ENCODE results near the gene PUM1.

The PUM1 gene

GRCh38 chr1:31006747-31007146, 58.8 kb downstream of the PUM1 start:
- Histone ChIP-seq H3K36me3 (ENCODE audit: insufficient read depth) (0 out of 2 replicates have a peak, but pooled peaks cover 10% of the 10 kb centered on the region), H3K79me2 (ENCODE audit: insufficient read depth, low read depth) (peaks cover 94% of the 10 kb centered on the region), H3K4me3 (IDR thresholded peaks at IDR 0.05; ENCODE audit: insufficient read depth, low read depth, low read length) (no peak overlapping the region), H3K9ac (no peak overlapping the region), H3K4me1 (ENCODE audit: low read depth, poor library complexity, severe bottlenecking) (peaks cover 19% of the 10 kb centered on the region), H3K27me3 (ENCODE audit: insufficient read depth, low read depth) (no peaks in the 10 kb centered on the region), H3K4me2 (no peak overlapping the region), H4K20me1 (ENCODE audit: insufficient read depth) (peaks cover 64% of the 10 kb centered on the region), H3K27ac (no peak overlapping the region), H2AFZ (ENCODE audit: low read depth) (no peak overlapping the region)
- no peak for TF ChIP-seq CTCF (conservative IDR thresholded peaks at IDR 0.05; ENCODE audit: low read depth, low read length)

GRCh38 chr1:31005617-31006166, 59.8 kb downstream of the PUM1 start:
- H2AFZ ChIP-seq (ENCODE audit: low read depth), result no peak overlapping the region
- no peak for TF ChIP-seq CTCF (conservative IDR thresholded peaks at IDR 0.05; ENCODE audit: low read depth, low read length)
- H3K4me2 ChIP-seq, result no peak overlapping the region
- H3K27me3 ChIP-seq (ENCODE audit: insufficient read depth, low read depth), result no peaks in the 10 kb centered on the region
- no peak overlapping the region for H3K9ac ChIP-seq
- H3K36me3 ChIP-seq (ENCODE audit: insufficient read depth), result 0 out of 2 replicates have a peak, but pooled peaks cover 7% of the 10 kb centered on the region
- no peak overlapping the region for H3K27ac ChIP-seq
- H3K4me3 ChIP-seq (IDR thresholded peaks at IDR 0.05; ENCODE audit: insufficient read depth, low read depth, low read length), result no peak overlapping the region
- peaks cover 53% of the 10 kb centered on the region for H4K20me1 ChIP-seq (ENCODE audit: insufficient read depth)
- peaks cover 86% of the 10 kb centered on the region for H3K79me2 ChIP-seq (ENCODE audit: insufficient read depth, low read depth)
- H3K4me1 ChIP-seq (ENCODE audit: low read depth, poor library complexity, severe bottlenecking), result peaks cover 11% of the 10 kb centered on the region

- Histone ChIP-seq H3K4me3 (IDR thresholded peaks at IDR 0.05; ENCODE audit: insufficient read depth, low read depth, low read length) (no peak overlapping the region), H3K9ac (no peak overlapping the region), H3K79me2 (ENCODE audit: insufficient read depth, low read depth) (peaks cover 81% of the 10 kb centered on the region), H3K4me1 (ENCODE audit: low read depth, poor library complexity, severe bottlenecking) (peaks cover 10% of the 10 kb centered on the region), H3K27me3 (ENCODE audit: insufficient read depth, low read depth) (no peaks in the 10 kb centered on the region), H4K20me1 (ENCODE audit: insufficient read depth) (peaks cover 53% of the 10 kb centered on the region), H3K4me2 (no peak overlapping the region), H3K27ac (no peak overlapping the region), H3K36me3 (ENCODE audit: insufficient read depth) (0 out of 2 replicates have a peak, but pooled peaks cover 7% of the 10 kb centered on the region), H2AFZ (ENCODE audit: low read depth) (no peak overlapping the region)
- no peak for TF ChIP-seq CTCF (conservative IDR thresholded peaks at IDR 0.05; ENCODE audit: low read depth, low read length)
Measured at GRCh38 chr1:31005198-31005597, 60.3 kb downstream of the PUM1 start.

GRCh38 chr1:31004231-31004621, 61.3 kb downstream of the PUM1 start:
- no peak overlapping the region for H3K4me2 ChIP-seq
- H2AFZ ChIP-seq (ENCODE audit: low read depth), result no peak overlapping the region
- peaks cover 46% of the 10 kb centered on the region for H4K20me1 ChIP-seq (ENCODE audit: insufficient read depth)
- H3K9ac ChIP-seq, result no peak overlapping the region
- H3K27me3 ChIP-seq (ENCODE audit: insufficient read depth, low read depth), result no peaks in the 10 kb centered on the region
- H3K4me1 ChIP-seq (ENCODE audit: low read depth, poor library complexity, severe bottlenecking), result peaks cover 6% of the 10 kb centered on the region
- H3K79me2 ChIP-seq (ENCODE audit: insufficient read depth, low read depth), result peaks cover 71% of the 10 kb centered on the region
- H3K4me3 ChIP-seq (IDR thresholded peaks at IDR 0.05; ENCODE audit: insufficient read depth, low read depth, low read length), result no peak overlapping the region
- 0 out of 2 replicates have a peak, but pooled peaks cover 12% of the 10 kb centered on the region for H3K36me3 ChIP-seq (ENCODE audit: insufficient read depth)
- H3K27ac ChIP-seq, result no peak overlapping the region; the same call in 1 of the 2 replicates
- TF ChIP-seq CTCF (conservative IDR thresholded peaks at IDR 0.05; ENCODE audit: low read depth, low read length), result no peak

Measured in KMS-11 (cell line).